K562 treated with DMSO at 1 percent for 12 hours (cell line): ENCODE data around the gene SUSD4. TPM values are rescaled to one million over a fixed set of nuclear protein-coding genes. Genes with fewer than 3 reads are reported as not detected.

Experiments
- total RNA-seq: library from RNA; unstranded; fragments of 300-600 nt; gene quantifications from 2 replicates; pipeline ENCODE4 v1.2.3, GENCODE V29; 2022; ENCODE audit not compliant: insufficient read depth

SUSD4 gene
- not detected in 2 replicates for total RNA-seq

GRCh38 chr1:223363856-223364684 is at the start of gene SUSD4:
Gene SUSD4, minus strand, starts transcription at chr1:223364176. Its CDS starts 751 bp downstream, at chr1:223363425.

GRCh38 chr1:223393275-223394214 is 29.6 kb upstream of the SUSD4 start, which contains the start of gene CCDC185:
Gene CCDC185, plus strand, starts transcription at chr1:223393415. Its CDS starts 61 bp downstream, at chr1:223393476.

Other genes with a start within 250 kb of the SUSD4 start
- gene TLR5, start 220.9 kb downstream of the SUSD4 start, total RNA-seq, result 0.95 and 1.9 TPM in 2 replicates
- gene CCDC185, start 29.2 kb upstream of the SUSD4 start, total RNA-seq, result not detected in 2 replicates